ENCODE results near the gene LHFPL6.

- TF ChIP-seq CTCF (conservative IDR thresholded peaks at IDR 0.05) = no peak
- TF ChIP-seq EZH2 (IDR thresholded peaks at IDR 0.05; ENCODE audit: low read depth) = no peak
Observed at GRCh38 chr13:39379118-39379517, 223.9 kb downstream of the LHFPL6 start.

Data from PC-9 (cell line).